ENCODE results near the gene TMED7.
"Not testable (repeated sequence)": the region's sequence is repeated elsewhere in the genome, so short reads cannot be mapped to it uniquely, and the experiment has no call there.

The TMED7 gene

GRCh38 chr5:115625579-115626444 lies at the start of gene TMED7:
Gene TMED7 (minus strand): TSS chr5:115626036. CDS start chr5:115625792, 244 bp downstream.
- DNase-seq (ENCODE audit: low spot score) = peak; percentile 99

GRCh38 chr5:115674782-115675181 lies 48.9 kb upstream of the TMED7 start:
- not testable (repeated sequence) for DNase-seq (ENCODE audit: low spot score)

GRCh38 chr5:115673596-115673995 lies 47.8 kb upstream of the TMED7 start:
- DNase-seq (ENCODE audit: low spot score) = no peak

- no peak for DNase-seq (ENCODE audit: low spot score)
These were observed 46.1 kb upstream of the TMED7 start for GRCh38 chr5:115671939-115672338.

GRCh38 chr5:115666023-115666422 lies 40.2 kb upstream of the TMED7 start:
- no peak for DNase-seq (ENCODE audit: low spot score)

- no peak for DNase-seq (ENCODE audit: low spot score)
These were observed 35.7 kb upstream of the TMED7 start for GRCh38 chr5:115661563-115661962.

- DNase-seq (ENCODE audit: low spot score) = no peak
These were observed 35.3 kb upstream of the TMED7 start for GRCh38 chr5:115661101-115661500.

GRCh38 chr5:115657881-115658233 lies 32.0 kb upstream of the TMED7 start:
- peak; percentile 19 for DNase-seq (ENCODE audit: low spot score)

- no peak for DNase-seq (ENCODE audit: low spot score)
These were observed 31.5 kb upstream of the TMED7 start for GRCh38 chr5:115657125-115657880.

GRCh38 chr5:115656404-115656803 lies 30.6 kb upstream of the TMED7 start:
- no peak for DNase-seq (ENCODE audit: low spot score)

GRCh38 chr5:115655994-115656393 lies 30.2 kb upstream of the TMED7 start:
- no peak for DNase-seq (ENCODE audit: low spot score)

- DNase-seq (ENCODE audit: low spot score) = no peak
These were observed 23.7 kb upstream of the TMED7 start for GRCh38 chr5:115649541-115649940.

GRCh38 chr5:115648056-115648455 lies 22.2 kb upstream of the TMED7 start:
- no peak for DNase-seq (ENCODE audit: low spot score)

- not testable (repeated sequence) for DNase-seq (ENCODE audit: low spot score)
These were observed 19.6 kb upstream of the TMED7 start for GRCh38 chr5:115645386-115645785.

GRCh38 chr5:115644046-115644445 lies 18.2 kb upstream of the TMED7 start:
- no peak for DNase-seq (ENCODE audit: low spot score)

GRCh38 chr5:115641948-115642347 lies 16.1 kb upstream of the TMED7 start:
- DNase-seq (ENCODE audit: low spot score) = no peak

- DNase-seq (ENCODE audit: low spot score) = no peak
These were observed 14.4 kb upstream of the TMED7 start for GRCh38 chr5:115640274-115640673.

- no peak for DNase-seq (ENCODE audit: low spot score)
These were observed 13.5 kb upstream of the TMED7 start for GRCh38 chr5:115639377-115639776.

- no peak for DNase-seq (ENCODE audit: low spot score)
These were observed 11.7 kb upstream of the TMED7 start for GRCh38 chr5:115637507-115637906.

- no peak for DNase-seq (ENCODE audit: low spot score)
These were observed 10.2 kb upstream of the TMED7 start for GRCh38 chr5:115636008-115636407.

- peak; percentile 90 for DNase-seq (ENCODE audit: low spot score)
These were observed 8.7 kb upstream of the TMED7 start for GRCh38 chr5:115634343-115635132.

- DNase-seq (ENCODE audit: low spot score) = no peak
These were observed 4.1 kb upstream of the TMED7 start for GRCh38 chr5:115629903-115630302.

Data from LoVo (cell line).